GM12864 (cell line): ENCODE measurements around the gene CABCOCO1.

Experiments
- DNase-seq: peaks from one replicate; pipeline ENCODE4 v3.0.0-alpha.2; 2011; ENCODE audit warnings: low read depth
- H3K4me3 ChIP-seq: 2 replicates; pipeline ENCODE4 v1.5.1; 2011; ENCODE audit warnings: mild to moderate bottlenecking, low read depth, low read length, control low read depth
- TF ChIP-seq, protein P1 (sequence below): IDR thresholded peaks from 2 replicates; pipeline ENCODE4 v1.5.1; 2011; ENCODE audit warnings: low read depth, mild to moderate bottlenecking, moderate library complexity, low read length, control low read depth, inconsistent platforms; ENCODE audit errors: missing control alignments

The CABCOCO1 gene

DNA sequence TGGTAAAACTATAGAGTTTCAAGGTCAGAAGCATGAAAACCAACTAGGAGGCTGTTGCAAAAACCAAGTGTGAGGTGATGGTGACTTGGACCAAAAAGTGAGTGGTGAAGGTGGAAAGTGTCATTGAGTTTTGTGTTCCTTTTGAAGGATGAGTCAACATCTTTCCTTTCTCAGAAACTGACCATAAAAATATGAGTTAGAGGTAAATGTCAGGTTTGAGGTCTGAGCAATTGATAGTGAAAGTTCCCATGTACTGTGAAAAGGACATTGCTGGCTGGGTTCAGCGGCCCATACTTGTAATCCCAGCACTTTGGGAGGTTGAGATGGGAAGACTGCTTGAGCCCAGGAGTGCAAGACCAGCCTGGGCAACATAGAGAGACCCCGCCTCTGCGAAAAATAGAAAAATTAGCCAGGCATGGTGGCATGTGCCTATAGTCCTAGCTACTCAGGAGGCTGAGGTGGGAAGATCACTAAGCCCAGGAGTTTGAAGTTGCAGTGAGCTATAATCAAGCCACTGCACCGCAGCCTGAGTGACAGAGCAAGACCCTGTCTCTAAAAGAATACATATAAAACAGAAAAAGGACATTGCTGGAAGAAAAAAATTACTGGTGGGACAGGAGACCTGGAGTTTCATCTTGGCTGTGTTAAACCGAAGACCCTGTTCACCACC, 149.5 kb downstream of the CABCOCO1 start:
- DNase-seq = no peak
- TF ChIP-seq, protein P1, sequence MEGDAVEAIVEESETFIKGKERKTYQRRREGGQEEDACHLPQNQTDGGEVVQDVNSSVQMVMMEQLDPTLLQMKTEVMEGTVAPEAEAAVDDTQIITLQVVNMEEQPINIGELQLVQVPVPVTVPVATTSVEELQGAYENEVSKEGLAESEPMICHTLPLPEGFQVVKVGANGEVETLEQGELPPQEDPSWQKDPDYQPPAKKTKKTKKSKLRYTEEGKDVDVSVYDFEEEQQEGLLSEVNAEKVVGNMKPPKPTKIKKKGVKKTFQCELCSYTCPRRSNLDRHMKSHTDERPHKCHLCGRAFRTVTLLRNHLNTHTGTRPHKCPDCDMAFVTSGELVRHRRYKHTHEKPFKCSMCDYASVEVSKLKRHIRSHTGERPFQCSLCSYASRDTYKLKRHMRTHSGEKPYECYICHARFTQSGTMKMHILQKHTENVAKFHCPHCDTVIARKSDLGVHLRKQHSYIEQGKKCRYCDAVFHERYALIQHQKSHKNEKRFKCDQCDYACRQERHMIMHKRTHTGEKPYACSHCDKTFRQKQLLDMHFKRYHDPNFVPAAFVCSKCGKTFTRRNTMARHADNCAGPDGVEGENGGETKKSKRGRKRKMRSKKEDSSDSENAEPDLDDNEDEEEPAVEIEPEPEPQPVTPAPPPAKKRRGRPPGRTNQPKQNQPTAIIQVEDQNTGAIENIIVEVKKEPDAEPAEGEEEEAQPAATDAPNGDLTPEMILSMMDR = no peak
- no peak overlapping the region for H3K4me3 ChIP-seq

DNA sequence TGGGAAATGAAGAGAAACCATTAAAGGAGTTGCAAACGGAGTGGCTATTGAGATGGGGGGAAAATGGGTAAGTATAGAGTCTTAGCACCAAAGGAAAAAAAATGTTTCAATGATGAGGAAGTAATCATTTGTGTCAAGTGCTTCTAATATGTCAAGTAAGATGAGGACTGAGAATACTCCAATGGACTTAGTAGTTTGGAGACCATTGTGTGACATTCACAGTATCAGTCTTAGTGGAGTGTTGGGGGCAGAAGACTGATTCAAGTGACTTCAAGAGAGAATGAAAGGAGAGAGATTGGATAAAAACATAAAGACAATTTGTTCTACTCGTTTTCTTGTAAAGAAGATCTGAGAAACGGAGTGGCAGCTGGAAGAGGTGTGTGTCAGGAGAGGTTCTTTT, 150.2 kb downstream of the CABCOCO1 start:
- TF ChIP-seq, protein P1 = no peak
- DNase-seq = no peak
- no peak overlapping the region for H3K4me3 ChIP-seq

DNA sequence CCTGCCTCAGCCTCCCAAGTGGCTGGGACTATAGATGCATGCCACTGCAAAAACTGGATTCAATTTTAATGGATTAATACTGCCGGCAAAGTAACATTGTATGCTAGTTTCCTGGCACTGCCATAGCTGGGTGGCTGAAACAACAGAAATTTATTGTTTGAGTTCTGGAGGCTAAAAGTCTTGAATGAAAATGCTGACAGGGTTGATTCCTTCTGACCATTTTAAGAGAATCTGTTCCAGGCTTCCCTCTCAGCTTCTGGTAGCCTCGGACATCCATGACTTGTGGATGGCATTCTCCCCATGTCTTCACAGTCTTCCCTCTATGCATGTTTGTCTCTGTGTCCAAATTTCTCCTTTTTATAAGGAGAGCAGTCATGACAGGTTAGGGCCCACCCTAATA, 151.4 kb downstream of the CABCOCO1 start:
- H3K4me3 ChIP-seq = no peak overlapping the region
- DNase-seq = no peak
- TF ChIP-seq, protein P1 = no peak

DNA sequence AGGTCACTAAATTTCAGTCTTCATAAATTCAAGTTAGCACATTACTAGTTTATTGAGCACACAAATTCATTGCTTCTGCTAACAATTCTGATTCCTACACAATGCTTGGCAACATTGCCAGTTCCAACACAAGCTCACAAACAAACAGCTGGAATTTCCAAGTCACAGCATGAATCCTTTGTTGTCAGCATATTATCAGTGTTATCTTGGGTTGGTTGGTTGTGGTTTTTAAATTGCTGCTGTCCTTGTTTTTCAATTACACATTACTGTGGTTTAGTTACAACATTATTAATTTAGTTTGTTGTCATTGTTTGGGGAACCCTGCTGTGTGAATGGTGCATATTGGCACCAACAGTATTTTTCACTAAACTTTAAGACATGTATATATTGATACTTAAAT, 152.8 kb downstream of the CABCOCO1 start:
- DNase-seq = no peak
- TF ChIP-seq, protein P1 = no peak
- no peak overlapping the region for H3K4me3 ChIP-seq
